Neural progenitor cell (in vitro differentiated cells): ENCODE measurements around the gene AZU1.

Experiments
- EZH2 ChIP-seq: fragments of 200-600 bp; sonication (generic); IDR thresholded peaks from 2 replicates; pipeline ENCODE4 v1.6.1; 2017; ENCODE audit warnings: antibody characterized with exemption, mild to moderate bottlenecking, moderate library complexity
- TF ChIP-seq, protein P1 (sequence below): fragments of 200-600 bp; sonication (generic); IDR thresholded peaks from 2 replicates; pipeline ENCODE4 v1.5.1; 2017; ENCODE audit warnings: antibody characterized with exemption, mild to moderate bottlenecking

DNA sequence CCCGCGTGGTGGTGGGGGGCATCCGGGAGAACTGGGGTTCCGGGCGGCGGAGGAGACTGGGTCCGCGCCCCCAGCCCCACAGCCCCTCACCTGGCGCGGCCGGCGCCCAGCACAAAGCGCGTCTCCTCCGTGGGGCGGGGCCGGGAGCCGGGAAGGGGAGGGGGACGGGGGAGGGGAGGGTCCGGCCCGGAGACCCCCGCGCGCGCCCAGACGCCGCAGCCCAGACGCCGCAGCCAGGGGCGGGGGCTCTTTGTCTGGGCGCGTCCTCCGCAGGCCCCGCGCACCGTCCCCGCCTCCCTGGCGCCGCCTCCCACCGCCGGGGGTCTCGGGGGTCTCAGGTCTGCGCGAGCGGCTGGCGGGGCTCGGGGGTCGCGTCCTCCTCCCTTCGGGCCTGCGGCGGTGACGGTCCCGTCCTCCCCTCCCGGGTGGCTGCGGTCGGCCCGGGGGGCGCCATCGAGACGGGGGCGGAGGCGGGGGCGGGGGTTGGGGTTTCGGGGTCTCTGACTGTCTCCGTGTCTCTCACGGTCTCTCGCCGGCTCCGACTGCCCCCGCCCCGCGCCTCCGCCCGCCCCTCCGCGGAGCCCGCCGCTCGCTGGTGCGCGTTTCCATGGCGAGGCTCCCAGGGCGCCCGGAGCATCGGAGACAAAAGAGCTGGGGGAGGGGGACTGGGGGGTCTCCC, 5.7 kb upstream of the AZU1 start, which contains the start of gene PLPPR3:
- TF ChIP-seq, protein P1, sequence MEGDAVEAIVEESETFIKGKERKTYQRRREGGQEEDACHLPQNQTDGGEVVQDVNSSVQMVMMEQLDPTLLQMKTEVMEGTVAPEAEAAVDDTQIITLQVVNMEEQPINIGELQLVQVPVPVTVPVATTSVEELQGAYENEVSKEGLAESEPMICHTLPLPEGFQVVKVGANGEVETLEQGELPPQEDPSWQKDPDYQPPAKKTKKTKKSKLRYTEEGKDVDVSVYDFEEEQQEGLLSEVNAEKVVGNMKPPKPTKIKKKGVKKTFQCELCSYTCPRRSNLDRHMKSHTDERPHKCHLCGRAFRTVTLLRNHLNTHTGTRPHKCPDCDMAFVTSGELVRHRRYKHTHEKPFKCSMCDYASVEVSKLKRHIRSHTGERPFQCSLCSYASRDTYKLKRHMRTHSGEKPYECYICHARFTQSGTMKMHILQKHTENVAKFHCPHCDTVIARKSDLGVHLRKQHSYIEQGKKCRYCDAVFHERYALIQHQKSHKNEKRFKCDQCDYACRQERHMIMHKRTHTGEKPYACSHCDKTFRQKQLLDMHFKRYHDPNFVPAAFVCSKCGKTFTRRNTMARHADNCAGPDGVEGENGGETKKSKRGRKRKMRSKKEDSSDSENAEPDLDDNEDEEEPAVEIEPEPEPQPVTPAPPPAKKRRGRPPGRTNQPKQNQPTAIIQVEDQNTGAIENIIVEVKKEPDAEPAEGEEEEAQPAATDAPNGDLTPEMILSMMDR, result no peak
- no peak for TF ChIP-seq EZH2
